Keratinocyte (primary cell): ENCODE measurements around the gene MAML2. TPM values are rescaled to one million over a fixed set of nuclear protein-coding genes. Genes with fewer than 3 reads are reported as not detected.

Source experiments
- DNase-seq: peaks from one replicate; pipeline ENCODE4 v3.0.0-alpha.2; 2011; ENCODE audit warnings: low read depth, missing footprints, low spot score
- FAIRE-seq: peaks from 2 replicates; lab custom pipeline; 2011; peaks lifted over from hg19 to GRCh38; lab: Jason Lieb, UNC
- H2AFZ ChIP-seq: 2 replicates; pipeline ENCODE4 v1.6.0; 2012; ENCODE audit warnings: low read length, control low read depth, inconsistent platforms; ENCODE audit not compliant: control insufficient read depth
- H3K27ac ChIP-seq: 2 replicates; pipeline ENCODE4 v1.5.1; 2011; ENCODE audit warnings: low read length; ENCODE audit not compliant: control insufficient read depth, insufficient read depth
- H3K27me3 ChIP-seq: 3 replicates; pipeline ENCODE4 v1.6.0; 2011; ENCODE audit warnings: low read length; ENCODE audit not compliant: control insufficient read depth, insufficient read depth; ENCODE audit errors: extremely low read depth
- H3K36me3 ChIP-seq, 2 experiments: 2 replicates in 1 of 2; 3 replicates in 1 of 2; pipeline ENCODE4 v1.5.1; 2011; ENCODE audit warnings: low read length in 2 of 2, mild to moderate bottlenecking in 1 of 2; ENCODE audit not compliant: control insufficient read depth in 2 of 2, insufficient read depth in 2 of 2; ENCODE audit errors: extremely low read depth in 1 of 2
- H3K4me1 ChIP-seq: 3 replicates; pipeline ENCODE4 v1.5.1; 2011; ENCODE audit warnings: low read length; ENCODE audit not compliant: control insufficient read depth, insufficient read depth; ENCODE audit errors: extremely low read depth
- H3K4me2 ChIP-seq: 3 replicates; pipeline ENCODE4 v1.6.0; 2011; ENCODE audit warnings: low read depth, low read length; ENCODE audit not compliant: control insufficient read depth, insufficient read depth; ENCODE audit errors: extremely low read depth
- H3K4me3 ChIP-seq, 3 experiments: fragments of 200-600 bp in 1 of 3; sonication (generic) in 1 of 3; 2 replicates in 2 of 3; 3 replicates in 1 of 3; pipeline ENCODE4 v1.5.1; 2011 to 2016; ENCODE audit warnings: low read length in 3 of 3, mild to moderate bottlenecking in 3 of 3, control low read depth in 2 of 3, inconsistent platforms in 1 of 3, low read depth in 1 of 3, mixed read lengths in 1 of 3, mixed run types in 1 of 3, moderate library complexity in 1 of 3; ENCODE audit not compliant: control insufficient read depth in 2 of 3, insufficient read depth in 2 of 3; ENCODE audit errors: extremely low read depth in 1 of 3
- H3K79me2 ChIP-seq: 2 replicates; pipeline ENCODE4 v1.6.0; 2012; ENCODE audit warnings: low read length; ENCODE audit not compliant: control insufficient read depth, insufficient read depth
- H3K9ac ChIP-seq: 3 replicates; pipeline ENCODE4 v1.6.0; 2011; ENCODE audit warnings: low read length; ENCODE audit not compliant: control insufficient read depth, insufficient read depth; ENCODE audit errors: extremely low read depth
- H3K9me1 ChIP-seq: 3 replicates; pipeline ENCODE4 v1.6.0; 2011; ENCODE audit warnings: low read length; ENCODE audit not compliant: control insufficient read depth, insufficient read depth; ENCODE audit errors: extremely low read depth
- H3K9me3 ChIP-seq: 2 replicates; pipeline ENCODE4 v1.5.1; 2012; ENCODE audit warnings: low read depth, low read length; ENCODE audit not compliant: control insufficient read depth
- H4K20me1 ChIP-seq: 3 replicates; pipeline ENCODE4 v1.6.0; 2011; ENCODE audit warnings: low read length; ENCODE audit not compliant: control insufficient read depth, insufficient read depth; ENCODE audit errors: extremely low read depth
- CTCF ChIP-seq, 3 experiments: IDR thresholded peaks in 1 of 3; conservative IDR thresholded peaks in 1 of 3; optimal IDR thresholded peaks in 1 of 3; 2 replicates in 2 of 3; 3 replicates in 1 of 3; pipeline versions ENCODE3 to v1.5.1; 2011; ENCODE audit warnings: low read length in 3 of 3, mild to moderate bottlenecking in 3 of 3, moderate library complexity in 2 of 3, control low read depth in 1 of 3, inconsistent platforms in 1 of 3; ENCODE audit not compliant: insufficient read depth in 2 of 3; ENCODE audit errors: extremely low read depth in 1 of 3
- EZH2 ChIP-seq: IDR thresholded peaks from one replicate; pipeline ENCODE4 v1.6.1; 2012; ENCODE audit warnings: inconsistent platforms, mild to moderate bottlenecking, low read length, moderate library complexity
- dilution Hi-C: fragments of 300-500 bp; cut with MboI; formaldehyde crosslinking; loops from one replicate; pipeline ENCODE4 v1.7.0; 2020; ENCODE audit warnings: low sequenced_read_pairs; ENCODE audit not compliant: extremely low pct_ligation_motif_present
- polyA plus RNA-seq, 5 experiments: library from polyadenylated mRNA; depleted of rRNA in 3 of 5; stranded (reverse) in 3 of 5; stranded (forward) in 1 of 5; unstranded in 1 of 5; fragments of >200 nt; gene quantifications; 1 replicate in 1 of 5; 2 replicates in 3 of 5; 3 replicates in 1 of 5; pipeline versions ENCODE4 v1.2.1 to v1.2.3, GENCODE V29; 2011 to 2012; ENCODE audit warnings: missing spikeins in 2 of 5, low read depth in 1 of 5, low replicate concordance in 1 of 5

The MAML2 gene
- polyA plus RNA-seq, 1 donor (not counting 4 experiments of a cell fraction or from before 2014, with no cell fraction given): 4.2 TPM

GRCh38 chr11:95943546-95943945, 399.4 kb downstream of the MAML2 start:
- Histone ChIP-seq H3K27ac (no peak overlapping the region), H3K79me2 (no peaks in the 10 kb centered on the region), H3K36me3 (no peaks in the 10 kb centered on the region), H3K9ac (no peak overlapping the region), H4K20me1 (no peaks in the 10 kb centered on the region), H3K9me1 (no peaks in the 10 kb centered on the region), H3K4me3 (no peak overlapping the region), H3K4me1 (no peaks in the 10 kb centered on the region), H3K9me3 (peaks cover 3% of the 10 kb centered on the region), H3K27me3 (no peaks in the 10 kb centered on the region), H3K4me2 (no peak overlapping the region), H2AFZ (no peak overlapping the region)
- DNase-seq (no peak), FAIRE-seq (no peak)
- dilution Hi-C loops: no loop called here
- TF ChIP-seq EZH2 (no peak), CTCF (optimal IDR thresholded peaks at IDR 0.05 in 1 of 3, IDR thresholded peaks at IDR 0.05 in 1 of 3, conservative IDR thresholded peaks at IDR 0.05 in 1 of 3; ENCODE audit: extremely low read depth in 1 of 3, insufficient read depth in 2 of 3, low read length in 3 of 3) (no peak)

GRCh38 chr11:95939091-95939490, 403.9 kb downstream of the MAML2 start:
- no peak overlapping the region for H3K4me2 ChIP-seq
- H3K9me3 ChIP-seq: no peaks in the 10 kb centered on the region
- H3K9me1 ChIP-seq: no peaks in the 10 kb centered on the region
- no peak for TF ChIP-seq CTCF (optimal IDR thresholded peaks at IDR 0.05 in 1 of 3, IDR thresholded peaks at IDR 0.05 in 1 of 3, conservative IDR thresholded peaks at IDR 0.05 in 1 of 3; ENCODE audit: extremely low read depth in 1 of 3, insufficient read depth in 2 of 3, low read length in 3 of 3)
- no peak for TF ChIP-seq EZH2
- DNase-seq (no peak), FAIRE-seq (no peak)
- H3K36me3 ChIP-seq: no peaks in the 10 kb centered on the region
- no peaks in the 10 kb centered on the region for H3K27me3 ChIP-seq
- no peaks in the 10 kb centered on the region for H3K4me1 ChIP-seq
- H2AFZ ChIP-seq: no peak overlapping the region
- no peak overlapping the region for H3K27ac ChIP-seq
- H4K20me1 ChIP-seq: no peaks in the 10 kb centered on the region
- H3K9ac ChIP-seq: no peak overlapping the region
- no peaks in the 10 kb centered on the region for H3K79me2 ChIP-seq
- dilution Hi-C loops: no loop called here
- H3K4me3 ChIP-seq: no peak overlapping the region
